ENCODE measurements around the gene TLX2. TPM values are rescaled to one million over a fixed set of nuclear protein-coding genes. Genes with fewer than 3 reads are reported as not detected.

The TLX2 gene
- total RNA-seq, 2 donors from 2014 or later, result not detected

DNA sequence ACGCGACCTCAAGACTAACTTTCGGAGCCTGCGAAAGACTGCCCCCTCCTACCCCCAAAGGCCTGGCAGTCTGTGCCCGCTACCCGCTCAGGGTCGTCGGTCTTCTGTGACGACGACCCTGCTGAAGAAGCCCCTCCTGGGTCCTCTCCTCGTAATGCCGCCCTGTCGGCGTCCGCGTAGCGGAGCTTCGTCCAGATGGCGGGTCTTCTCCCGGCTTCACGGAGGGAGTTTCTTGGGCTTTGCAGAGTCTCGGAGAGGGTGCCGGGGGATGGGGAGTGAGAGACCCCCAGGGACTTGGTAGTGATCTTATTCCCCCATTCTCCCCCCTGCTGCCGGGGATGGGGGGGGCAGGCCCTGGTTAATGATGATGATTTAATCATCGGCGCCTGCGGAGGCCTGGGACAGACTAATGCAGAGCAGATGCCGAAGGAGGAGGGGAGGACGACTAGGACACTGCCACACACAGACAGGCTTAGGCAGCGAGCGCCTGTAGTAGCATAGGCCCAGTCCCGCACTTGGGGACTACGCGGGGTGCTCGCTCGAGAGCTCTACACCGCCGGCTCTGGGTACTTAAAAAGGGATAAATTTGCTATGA, 6.2 kb upstream of the TLX2 start:
- DNase-seq (ENCODE audit: low spot score), result peak; percentile 83
- intact Hi-C loops (cut with DNase I), result no loop called here

DNA sequence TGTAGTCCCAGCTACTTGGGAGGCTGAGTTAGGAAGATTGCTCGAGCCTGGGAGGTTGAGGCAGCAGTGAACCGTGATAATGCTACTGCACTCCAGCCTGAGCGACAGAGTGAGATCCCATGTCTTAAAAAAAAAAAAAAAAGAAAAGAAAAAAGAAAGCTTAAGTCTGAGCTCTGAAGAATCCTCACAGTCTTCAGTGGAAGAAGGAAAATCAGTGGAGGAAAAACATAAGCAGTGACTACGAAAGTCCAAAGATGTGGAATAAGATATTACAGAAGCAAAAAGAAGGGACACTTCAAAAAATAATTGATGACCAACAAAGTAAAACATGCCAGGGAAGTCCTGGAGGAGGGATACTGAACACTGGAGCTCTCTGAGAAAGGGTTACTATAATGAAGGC, 4.0 kb upstream of the TLX2 start:
- peak; percentile 12 for DNase-seq (ENCODE audit: low spot score)
- intact Hi-C loops (cut with DNase I), result no loop called here

DNA sequence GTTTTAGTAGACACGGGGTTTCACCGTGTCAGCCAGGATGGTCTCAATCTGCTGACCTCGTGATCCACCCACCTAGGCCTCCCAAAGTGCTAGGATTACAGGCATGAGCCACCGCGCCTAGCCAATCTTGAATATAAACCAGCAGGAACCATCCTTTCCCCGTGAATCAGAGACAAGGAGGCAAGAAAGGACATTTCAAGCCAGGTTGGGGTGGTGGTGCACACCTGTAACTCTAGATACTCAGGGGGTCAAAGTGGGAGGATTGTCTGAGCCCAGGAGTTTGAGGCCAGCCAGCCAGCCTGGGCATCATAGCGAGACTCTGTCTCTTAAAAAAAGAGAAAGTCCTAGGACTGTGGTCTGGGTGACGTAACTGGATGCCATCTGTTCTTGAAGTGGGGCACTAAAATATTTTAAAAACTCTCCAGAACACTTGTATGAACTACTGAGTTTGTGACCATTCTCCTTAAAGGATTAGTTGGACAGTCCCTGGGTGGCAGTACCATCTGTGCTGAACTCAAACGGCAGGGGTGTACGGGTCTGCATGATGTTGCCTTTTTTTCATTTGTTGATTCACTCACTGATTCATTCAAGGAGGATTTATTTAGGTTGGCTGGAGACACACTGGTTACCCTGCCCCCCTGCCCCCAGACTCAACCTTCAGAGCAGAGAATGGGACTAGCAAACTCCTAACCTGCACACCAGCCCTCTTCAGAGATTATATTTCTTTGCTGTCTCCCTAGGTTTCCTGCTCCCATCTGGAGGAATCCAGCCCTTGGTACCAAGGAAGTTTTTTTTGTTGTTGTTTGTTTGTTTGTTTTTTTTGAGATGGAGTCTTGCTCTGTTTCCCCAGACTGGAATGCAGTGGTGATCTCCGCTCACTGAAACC, 2.9 kb upstream of the TLX2 start:
- peak; percentile 37 for DNase-seq (ENCODE audit: low spot score)
- intact Hi-C loops (cut with DNase I), result no loop called here

DNA sequence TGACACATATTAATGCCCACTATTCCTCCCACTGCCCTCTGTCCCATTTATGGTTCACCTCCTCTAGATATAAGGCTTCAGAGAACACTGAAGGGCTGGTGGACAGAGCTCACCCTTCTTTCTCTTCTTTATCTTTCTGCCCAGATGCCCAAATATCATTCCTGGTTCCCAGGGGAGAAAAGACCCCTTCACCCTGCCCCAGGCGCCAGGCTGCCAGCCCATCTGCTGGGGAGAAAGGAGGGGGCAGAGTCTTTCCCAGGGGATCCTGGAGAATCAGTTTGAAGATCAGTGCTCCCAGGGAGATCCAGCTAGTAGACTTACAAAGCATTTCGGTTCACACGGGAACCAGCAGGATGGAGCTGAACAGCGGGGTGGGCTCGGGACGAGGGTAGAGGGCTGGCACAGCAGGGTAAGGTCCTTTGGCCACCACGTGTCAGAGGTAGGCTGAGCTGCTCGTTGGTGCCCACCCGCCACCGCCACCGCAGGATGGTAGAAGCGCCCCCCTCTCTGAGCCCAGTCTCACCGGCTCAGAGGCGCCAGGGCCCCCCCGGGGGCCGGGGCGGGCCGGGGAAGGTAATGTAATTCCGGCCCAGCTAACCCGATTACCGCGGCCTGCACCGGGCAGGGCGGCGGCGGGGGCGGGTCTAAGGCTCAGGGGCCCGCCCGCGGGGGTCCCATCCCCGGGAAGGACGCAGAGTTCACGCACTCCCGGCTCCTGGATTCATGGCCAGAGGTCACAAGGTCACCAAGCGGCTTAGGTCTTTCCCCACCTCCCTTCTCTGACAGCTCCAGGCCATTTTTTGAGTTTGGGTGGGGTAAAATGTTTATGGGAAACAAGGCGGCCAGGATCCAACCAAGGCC, 1.3 kb upstream of the TLX2 start:
- no peak for DNase-seq (ENCODE audit: low spot score)
- intact Hi-C loops (cut with DNase I), result no loop called here

- peak; percentile 81 for DNase-seq (ENCODE audit: low spot score)
- intact Hi-C loops (cut with DNase I), result no loop called here
Observed at GRCh38 chr2:74513605-74514367, 464 bp upstream of the TLX2 start.

GRCh38 chr2:74515271-74515980, 1.2 kb downstream of the TLX2 start:
- DNase-seq (ENCODE audit: low spot score), result peak; percentile 73
- intact Hi-C loops (cut with DNase I), result no loop called here

DNA sequence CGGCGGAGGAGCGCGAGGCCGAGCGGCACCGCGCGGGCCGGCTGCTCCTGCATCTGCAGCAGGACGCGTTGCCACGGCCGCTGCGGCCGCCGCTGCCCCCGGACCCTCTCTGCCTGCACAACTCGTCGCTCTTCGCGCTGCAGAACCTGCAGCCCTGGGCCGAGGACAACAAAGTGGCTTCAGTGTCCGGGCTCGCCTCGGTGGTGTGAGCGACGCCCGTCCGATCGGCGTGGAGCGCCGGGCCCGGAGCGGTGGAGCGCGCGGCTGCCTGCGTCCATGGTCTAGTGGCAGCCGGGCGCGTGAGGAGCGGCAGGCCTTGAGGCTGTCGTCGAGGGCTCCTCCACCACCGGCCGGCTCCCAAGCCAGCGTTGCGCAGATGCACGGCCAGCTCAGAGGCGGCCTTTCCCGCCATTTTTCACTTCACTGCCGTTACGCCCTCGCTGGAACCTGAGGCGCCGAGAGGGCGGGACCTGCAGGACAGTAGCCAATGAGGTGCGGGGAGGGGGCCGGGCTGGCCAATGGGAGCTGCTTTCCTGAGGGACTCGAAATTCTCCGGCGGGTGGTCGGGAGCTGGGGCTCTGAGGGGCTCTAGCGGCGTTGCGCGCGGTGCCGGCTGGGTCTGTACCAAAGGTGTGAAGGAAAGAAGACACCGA, 1.9 kb downstream of the TLX2 start:
- peak; percentile 90 for DNase-seq (ENCODE audit: low spot score)
- intact Hi-C loops (cut with DNase I), result no loop called here

- DNase-seq (ENCODE audit: low spot score), result no peak
- intact Hi-C loops (cut with DNase I), result no loop called here
Observed at GRCh38 chr2:74516650-74517049, 2.4 kb downstream of the TLX2 start.

DNA sequence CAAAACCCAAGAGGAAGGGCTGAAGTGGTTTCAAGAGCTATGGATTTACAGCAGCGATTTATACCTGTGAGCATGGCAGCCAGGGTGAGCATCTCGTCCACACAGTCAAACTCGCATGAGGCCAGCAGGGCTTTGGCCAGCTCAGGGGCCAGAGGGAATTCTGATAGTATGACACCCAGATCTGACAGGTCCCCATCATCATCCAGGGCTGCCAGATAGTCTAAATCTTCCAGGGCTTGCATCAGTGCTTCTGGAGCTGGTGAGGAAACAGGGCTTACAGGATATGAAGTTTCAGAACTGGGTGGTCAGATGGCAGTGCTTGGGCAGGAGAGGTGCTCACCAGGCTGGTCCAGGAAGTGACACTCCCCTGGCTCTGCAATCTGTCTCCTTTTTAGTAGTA, 8.3 kb downstream of the TLX2 start:
- no peak for DNase-seq (ENCODE audit: low spot score)
- intact Hi-C loops (cut with DNase I), result no loop called here

GRCh38 chr2:74524005-74524404, 9.8 kb downstream of the TLX2 start:
- intact Hi-C loops (cut with DNase I), result no loop called here
- DNase-seq (ENCODE audit: low spot score), result no peak

- DNase-seq (ENCODE audit: low spot score), result no peak
Observed at GRCh38 chr2:74524955-74525716, 10.9 kb downstream of the TLX2 start.

DNA sequence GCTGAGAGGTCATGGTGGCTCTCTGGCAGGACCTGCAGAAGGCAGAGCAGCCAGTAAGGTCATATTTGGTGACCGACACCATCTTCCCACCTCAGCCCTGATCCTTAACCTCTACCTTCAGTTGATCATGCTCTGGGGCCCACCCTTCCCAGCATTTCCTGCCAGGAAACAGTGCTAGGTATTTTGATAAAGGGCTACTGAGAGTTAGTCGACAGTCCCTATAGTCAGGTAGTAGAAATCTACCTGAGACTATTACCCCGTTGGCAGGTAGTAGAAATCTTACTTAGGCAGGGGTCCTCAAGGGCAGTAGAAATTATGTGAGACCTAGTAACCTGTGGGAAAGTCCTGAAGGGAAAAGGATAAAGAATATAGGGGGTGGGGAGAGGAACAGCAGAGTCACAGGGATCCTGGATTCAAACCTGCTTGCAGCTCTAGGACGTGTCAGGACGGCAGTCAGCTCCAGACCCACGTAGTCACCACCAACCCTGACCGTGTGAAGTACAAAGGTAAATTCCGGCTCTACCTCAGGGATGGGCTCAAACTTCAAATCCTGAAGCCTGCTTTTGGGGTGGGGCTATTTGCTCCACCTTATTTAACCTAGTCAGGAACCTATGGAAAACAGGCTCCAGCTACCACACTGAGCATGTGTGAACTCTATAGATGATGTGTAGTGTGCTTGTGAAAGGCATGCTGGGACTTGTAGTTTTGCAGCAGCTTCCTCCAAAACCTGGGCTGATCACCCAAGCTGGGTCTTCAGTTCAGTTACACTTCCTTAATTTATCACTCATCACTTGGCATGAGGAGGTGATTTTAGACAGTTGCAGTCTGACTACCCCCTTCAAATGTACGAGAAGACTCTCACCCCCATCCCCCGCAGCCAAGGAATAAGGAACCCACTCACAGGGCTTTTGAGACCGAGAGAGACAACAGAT, 11.7 kb downstream of the TLX2 start, which contains the start of gene DQX1:
Gene DQX1 (minus strand): TSS at position 515 of the 932 bp plus-strand sequence. CDS start 502 bp downstream, at position 13.
- DNase-seq (ENCODE audit: low spot score), result peak; percentile 38
- intact Hi-C loops (cut with DNase I), result no loop called here

More at GRCh38 chr2:74524955-74525716, 10.9 kb downstream of the TLX2 start:
- intact Hi-C loops (cut with DNase I), result no loop called here

GRCh38 chr2:74526649-74527230, 12.5 kb downstream of the TLX2 start:
- intact Hi-C loops (cut with DNase I), result no loop called here
- no peak for DNase-seq (ENCODE audit: low spot score)

DNA sequence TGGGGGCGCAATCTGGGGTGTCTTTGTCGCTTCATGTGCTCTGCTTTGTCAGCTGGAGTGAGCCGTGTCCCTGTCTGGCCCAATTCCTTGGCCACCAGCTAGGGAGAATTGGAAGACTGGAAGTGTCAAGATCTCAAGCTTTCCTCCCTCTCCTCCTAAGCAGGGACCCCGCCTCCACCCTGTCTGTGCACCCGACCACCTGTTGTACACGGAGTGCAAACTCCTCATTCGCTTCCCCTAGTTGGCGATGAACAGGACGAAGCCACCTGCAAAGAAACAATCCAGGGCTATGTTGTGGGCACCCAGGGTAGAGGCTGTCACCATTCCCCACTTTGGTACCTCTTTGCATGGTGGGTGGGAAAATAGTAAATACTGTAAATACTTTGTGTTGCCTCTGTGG, 13.5 kb downstream of the TLX2 start:
- intact Hi-C loops (cut with DNase I), result no loop called here

GRCh38 chr2:74528600-74529356, 14.5 kb downstream of the TLX2 start:
- DNase-seq (ENCODE audit: low spot score), result no peak
- intact Hi-C loops (cut with DNase I), result no loop called here

More for the DNA sequence above, 13.5 kb downstream of the TLX2 start:
- no peak for DNase-seq (ENCODE audit: low spot score)
